GM19463 (cell line): ENCODE data around the gene COL23A1.

Experiments
- ATAC-seq: cut with Tn5 transposase; IDR thresholded peaks from one replicate; pipeline ENCODE4 v1.9.1; 2021; ENCODE audit warnings: mild to moderate bottlenecking, moderate library complexity; ENCODE audit not compliant: unreplicated experiment

Gene COL23A1

GRCh38 chr5:178590141-178590923, at the start of gene COL23A1:
Gene COL23A1, minus strand, starts transcription at chr5:178590393.
- no peak for ATAC-seq

GRCh38 chr5:178637356-178638074, 47.3 kb upstream of the COL23A1 start:
- ATAC-seq: no peak

DNA sequence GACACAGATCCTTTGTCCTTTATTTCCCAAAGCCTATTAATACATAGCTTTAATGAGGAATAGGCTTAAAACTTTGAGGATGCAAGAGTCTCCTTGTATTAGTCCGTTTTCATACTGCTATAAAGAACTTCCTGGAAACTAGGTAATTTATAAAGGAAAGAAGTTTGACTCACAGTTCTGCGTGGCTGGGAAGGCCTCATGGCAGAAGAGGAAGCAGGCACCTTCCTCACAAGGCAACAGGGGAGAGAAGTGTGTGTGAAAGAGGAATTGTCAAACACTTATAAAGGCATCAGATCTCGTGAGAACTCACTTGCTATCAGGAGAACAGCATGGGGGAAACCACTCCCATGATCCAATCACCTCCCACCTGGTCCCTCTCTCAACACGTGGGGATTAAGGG, 42.1 kb upstream of the COL23A1 start:
- no peak for ATAC-seq

GRCh38 chr5:178630951-178631350, 40.8 kb upstream of the COL23A1 start:
- ATAC-seq: no peak

DNA sequence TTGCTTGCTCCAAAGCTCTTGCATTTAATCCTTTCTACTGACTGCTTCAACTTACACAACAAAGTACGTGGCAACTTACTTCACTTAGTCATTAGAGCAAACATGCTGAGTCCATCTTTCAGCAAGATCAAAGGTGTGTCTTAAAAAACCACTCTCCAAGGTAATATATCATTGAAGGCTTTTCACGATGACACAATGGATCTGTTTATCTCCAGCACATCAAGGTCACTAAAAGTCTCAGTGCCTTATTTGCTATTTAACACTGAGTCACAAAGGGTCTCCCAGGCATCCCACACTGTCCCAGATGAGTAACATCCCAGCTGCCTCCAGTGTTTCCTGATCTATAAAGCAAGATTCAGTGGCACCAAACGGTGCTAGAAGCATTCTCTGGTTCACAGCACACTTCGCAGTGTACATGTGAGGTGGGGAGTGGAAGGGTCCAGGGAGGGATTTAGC, 40.3 kb upstream of the COL23A1 start:
- ATAC-seq: no peak

GRCh38 chr5:178627259-178627598, 37.0 kb upstream of the COL23A1 start:
- ATAC-seq: no peak

DNA sequence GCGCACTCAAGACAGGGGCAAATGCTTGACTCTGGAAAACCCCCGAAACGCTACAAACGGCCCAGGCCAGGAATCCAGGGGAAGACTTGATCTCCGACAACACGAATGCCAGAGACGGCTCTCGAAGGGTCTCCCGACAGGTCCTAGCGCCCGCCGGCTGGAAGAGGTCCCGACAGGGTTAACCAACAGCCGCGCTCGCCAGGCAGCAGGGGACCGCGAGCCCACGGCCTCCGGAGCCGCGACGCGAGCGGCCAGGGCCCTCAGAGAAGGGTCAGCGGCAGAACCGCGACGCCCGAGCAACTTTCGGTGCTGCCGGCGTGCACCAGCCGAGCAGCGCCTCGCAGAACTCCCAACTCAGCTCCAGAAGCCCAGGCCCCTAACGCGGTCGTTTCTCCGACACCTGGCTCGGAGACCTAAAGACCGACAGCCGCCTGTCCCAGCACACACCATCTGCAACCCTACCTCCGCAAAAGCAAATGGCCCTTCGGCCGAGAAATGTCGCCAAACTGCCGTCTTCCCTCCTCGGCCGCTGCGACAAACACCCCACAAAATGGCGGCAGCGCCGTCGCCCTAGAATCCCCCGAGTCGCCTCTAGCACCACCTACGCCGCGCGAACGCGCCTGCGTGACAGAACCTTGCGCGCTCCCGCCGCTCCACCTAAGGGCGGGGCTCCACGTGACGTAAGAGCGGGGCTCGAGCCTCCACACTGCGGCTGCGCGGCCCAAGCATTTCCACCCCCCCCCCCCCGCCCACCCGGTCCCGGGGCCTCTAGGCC, 36.5 kb upstream of the COL23A1 start, which contains the start of gene CLK4:
Gene CLK4 (minus strand): TSS at position 567 of the 775 bp plus-strand sequence. CDS start 3,634 bp downstream, outside the sequence.
- peak; percentile 74 for ATAC-seq

DNA sequence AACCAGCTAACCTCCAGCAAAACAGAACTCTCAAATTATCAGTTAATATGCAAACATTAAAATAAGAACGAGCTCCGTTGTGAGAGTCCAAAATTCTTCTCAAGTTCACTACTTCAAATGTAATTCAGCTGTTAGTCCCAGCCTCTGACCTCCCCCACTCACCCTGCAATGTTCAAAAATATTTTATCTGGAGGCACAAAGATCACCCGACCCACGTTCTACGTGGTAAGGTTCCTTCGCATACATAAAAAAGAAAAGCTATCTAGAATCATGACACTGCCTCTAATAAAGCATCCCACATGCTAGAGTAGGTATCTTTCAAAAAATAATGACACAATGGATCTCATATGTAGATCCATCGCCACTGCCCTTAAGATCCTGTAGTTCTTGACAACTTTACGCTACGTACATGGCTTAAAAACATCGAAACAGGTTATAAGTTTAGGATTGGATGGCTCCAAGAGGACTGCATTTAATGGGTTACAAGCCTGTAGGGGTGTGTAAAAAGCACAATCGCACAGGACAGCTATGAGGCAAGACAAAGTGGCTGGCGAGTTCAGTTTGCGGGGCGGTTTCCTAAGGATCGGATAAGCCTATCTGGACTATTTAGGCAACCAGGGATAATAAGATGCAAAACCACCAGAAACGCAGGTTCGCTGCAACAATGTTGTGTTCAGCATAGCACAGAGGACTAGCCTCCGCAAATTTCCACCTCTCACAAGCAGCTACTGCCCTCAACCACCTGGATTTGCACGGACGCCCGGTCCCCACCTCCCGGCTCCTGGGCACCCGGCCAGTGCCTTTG, 35.7 kb upstream of the COL23A1 start:
- peak; percentile 8 for ATAC-seq

DNA sequence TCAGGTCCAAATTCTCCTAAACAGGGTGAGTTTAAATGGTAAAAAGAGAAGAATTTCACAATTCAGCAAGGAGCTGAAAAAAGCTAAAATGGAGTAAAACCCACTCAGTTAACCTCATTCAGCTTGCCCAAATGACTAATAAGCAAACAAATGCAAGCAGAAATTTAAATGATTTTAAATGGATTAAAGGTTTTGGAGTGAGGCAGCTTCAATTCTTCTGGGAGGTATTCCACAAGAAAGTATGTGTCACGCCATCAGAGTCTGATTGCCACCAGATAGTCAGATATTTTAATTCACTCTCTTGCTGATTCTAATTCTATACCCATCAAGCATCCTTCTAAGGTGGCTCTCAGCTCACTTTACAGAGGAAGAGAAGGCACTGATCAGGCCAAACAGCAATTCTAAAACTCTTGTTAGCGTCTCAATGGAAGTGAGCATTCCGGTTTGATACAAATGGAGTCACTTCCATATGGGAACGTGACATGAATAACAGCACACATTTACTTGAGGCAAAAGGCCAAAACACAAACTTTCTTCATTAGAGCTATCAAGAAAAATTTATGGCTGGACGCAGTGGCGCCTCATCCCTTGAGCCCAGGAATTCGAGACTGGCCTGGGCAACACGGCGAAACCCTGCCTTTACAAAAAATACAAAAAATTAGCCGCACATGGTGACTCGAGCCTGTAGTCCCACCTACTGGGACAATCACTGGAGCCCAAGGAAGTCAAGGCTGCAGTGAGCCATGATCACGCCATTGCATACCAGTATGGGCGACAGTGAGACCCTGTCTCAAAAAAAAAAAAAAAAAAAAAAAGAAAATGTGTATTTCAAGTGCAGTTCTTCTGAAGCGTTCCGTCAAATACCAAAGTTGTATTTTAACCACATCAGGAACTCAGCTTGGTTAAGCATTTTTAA, 34.7 kb upstream of the COL23A1 start:
- no peak for ATAC-seq

DNA sequence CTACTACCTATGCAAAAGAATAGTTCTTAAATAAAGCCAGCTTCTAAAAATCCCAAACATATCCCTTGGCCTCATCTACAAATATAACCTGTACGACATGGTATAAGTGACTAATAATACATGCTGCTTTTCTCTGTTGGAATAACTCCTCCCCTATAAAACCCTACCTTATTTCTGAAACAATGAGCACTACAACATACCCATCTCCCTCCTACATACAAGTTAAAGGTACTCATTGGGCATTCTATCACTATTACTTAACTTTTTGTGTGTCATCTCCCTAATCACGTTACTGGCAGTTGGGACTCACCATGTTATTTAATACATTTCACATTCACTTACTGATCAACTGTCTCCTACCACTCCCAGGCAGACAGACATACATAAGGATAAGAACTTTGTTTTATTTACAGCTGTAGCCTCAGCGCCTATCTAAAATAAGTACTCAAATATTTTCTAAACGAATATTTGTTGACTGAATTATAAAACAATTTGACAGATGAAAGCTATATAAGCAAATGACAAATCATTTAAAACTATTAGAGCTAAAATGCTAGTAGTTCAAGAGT, 32.6 kb upstream of the COL23A1 start:
- ATAC-seq: no peak

DNA sequence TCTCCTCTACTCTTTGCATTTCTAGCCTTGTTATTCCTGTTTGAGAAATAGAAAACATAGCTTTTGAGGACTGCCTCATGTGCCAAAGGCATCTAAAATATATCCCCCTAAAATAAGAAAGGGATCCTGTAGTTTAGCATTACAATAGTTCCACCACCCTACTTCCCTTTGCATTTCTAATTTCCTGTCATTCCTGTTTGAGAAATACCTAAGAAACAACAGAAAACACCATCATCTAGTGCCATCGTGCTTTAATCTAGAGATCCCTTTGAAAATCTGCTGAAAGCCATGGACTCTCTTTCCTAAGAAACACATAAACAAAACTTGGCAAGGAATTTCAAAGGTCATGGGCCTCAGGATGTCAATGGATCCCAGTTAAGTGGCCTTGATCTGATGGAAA, 29.2 kb upstream of the COL23A1 start:
- ATAC-seq: no peak

DNA sequence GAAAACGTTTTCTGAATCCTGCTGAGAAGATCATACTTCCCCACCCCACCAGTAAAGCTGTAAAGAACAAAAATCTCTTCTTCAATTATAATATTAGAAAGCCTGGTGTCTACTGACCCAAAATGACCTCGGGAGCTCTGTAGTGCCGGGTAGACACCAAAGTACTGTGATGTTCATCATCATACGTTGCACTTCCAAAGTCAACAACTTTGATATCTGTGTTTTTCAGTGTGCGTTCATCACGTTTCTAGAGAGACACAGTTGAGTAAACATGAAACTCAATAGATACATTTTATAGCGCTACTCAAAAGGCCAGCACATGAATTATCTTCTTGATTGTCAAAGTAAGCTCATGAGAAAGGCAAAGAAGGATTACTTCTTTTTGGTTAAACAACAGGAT, 22.1 kb upstream of the COL23A1 start:
- ATAC-seq: no peak

DNA sequence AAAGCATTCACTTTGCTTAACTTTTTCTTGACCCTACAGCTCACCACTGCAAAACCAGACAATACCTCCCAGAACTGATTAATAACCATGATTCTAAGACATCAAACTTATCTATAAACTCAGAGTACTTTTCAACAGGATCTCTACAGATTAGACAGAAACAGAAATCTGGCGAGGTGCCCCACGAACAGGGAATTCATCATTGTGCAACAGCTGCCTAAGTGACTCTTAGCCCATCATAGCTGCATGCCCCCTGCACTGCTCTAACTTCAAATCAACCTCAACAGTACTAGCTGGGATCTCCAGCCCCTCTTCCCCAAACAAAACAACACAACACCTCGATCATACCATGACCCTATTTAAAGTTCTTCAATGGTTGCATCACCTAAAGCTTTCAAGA, 16.1 kb upstream of the COL23A1 start:
- no peak for ATAC-seq

DNA sequence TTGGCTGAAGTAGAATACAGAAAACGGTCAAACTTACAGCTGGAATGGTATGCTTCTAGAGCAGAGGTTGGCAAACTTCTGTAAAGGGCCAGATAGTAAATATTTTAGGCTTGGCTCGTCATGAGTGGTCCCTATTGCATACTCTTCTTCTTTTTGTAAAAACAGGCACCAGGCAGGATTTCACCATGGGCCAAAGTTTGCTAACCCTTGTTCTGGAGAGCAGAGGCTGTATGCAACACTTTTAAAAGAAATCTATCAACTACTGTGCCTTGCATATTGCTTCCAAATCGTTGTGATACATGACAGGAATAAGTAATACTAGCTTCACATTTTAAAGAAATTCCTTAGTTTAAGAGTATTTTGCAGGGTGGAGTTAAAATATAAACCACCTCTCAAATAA, 15.6 kb upstream of the COL23A1 start:
- no peak for ATAC-seq

DNA sequence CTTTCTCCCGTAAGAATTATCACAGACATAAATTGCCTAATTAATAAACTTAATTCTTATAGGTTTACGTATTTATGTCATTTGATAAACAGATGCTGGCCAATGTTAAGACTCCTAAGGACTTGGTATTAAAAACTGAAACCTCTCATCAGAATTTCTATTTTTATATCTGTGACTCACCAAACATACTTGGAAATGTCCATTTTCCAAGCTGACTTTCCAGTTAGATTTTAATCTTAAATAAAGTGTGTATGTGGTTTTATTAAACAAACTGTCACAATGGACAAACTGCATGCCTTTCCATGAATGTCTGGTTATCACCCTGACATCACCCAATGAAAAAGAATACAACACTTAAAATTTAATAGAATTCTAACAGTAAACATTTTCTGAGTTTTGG, 12.6 kb upstream of the COL23A1 start:
- ATAC-seq: no peak

DNA sequence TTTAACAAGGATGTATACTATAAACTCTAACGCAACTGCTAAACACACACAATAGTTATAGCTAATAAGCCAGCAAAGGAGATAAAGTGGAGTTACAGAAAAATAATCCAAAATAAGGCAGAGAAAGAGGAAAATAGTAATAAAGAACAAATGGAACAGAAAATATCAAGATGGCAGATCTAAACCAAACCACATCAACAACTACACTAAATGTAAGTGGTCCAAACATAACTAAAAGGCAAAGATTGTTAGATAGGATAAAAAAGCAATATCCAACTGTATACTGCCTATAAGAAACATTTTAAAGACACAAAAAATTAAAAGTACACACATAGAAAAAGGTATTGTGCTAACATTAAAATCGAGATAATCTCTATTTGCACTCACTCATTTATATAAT, 5.6 kb upstream of the COL23A1 start:
- no peak for ATAC-seq

- ATAC-seq: no peak
These were observed 5.0 kb upstream of the COL23A1 start for GRCh38 chr5:178595150-178595549.

GRCh38 chr5:178590924-178591423, 781 bp upstream of the COL23A1 start:
- no peak for ATAC-seq
